Measurements from ENCODE around the gene RASA3. TPM values are rescaled to one million over a fixed set of nuclear protein-coding genes. Genes with fewer than 3 reads are reported as not detected.

The RASA3 gene
- total and polyA plus RNA-seq, 11 donors: 4.8 to 24.2 (median 9.7) TPM

DNA sequence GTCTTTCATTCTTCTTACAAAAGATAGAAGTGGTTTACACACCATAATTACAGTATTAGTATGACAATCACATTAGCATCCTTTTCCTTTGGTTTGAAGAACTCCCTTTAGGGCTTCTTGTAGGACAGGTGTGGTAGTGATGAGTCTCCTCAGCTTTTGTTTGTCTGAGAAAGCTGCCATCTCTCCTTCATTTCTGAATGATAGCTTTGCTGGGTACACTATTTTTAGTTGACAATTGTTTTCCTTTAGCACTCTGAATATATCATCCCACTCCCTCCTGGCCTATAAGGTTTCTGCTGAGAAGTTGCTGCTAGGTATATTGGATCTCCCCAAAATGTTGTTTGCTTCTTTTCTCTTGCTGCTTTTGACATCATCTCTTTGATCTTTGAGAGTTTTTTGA, 39.3 kb downstream of the RASA3 start:
- H3K4me1 ChIP-seq: peaks cover 0 to 11% (median under 1%) of the 10 kb centered on the region in 12 donors
- no peak for ATAC-seq
- no peak overlapping the region for H3K27ac ChIP-seq
- no peak for DNase-seq
- H3K4me3 ChIP-seq: no peak overlapping the region
- H3K36me3 ChIP-seq: no peaks in the 10 kb centered on the region
- peaks cover 0 to 38% (median 9%) of the 10 kb centered on the region in 12 donors for H3K9me3 ChIP-seq
- no peak for TF ChIP-seq CTCF (IDR thresholded peaks at IDR 0.05)
- TF ChIP-seq POLR2A (IDR thresholded peaks at IDR 0.05): no peak
- H3K27me3 ChIP-seq: no peaks in the 10 kb centered on the region
- intact Hi-C loops (cut with DNase I): no loop called here

DNA sequence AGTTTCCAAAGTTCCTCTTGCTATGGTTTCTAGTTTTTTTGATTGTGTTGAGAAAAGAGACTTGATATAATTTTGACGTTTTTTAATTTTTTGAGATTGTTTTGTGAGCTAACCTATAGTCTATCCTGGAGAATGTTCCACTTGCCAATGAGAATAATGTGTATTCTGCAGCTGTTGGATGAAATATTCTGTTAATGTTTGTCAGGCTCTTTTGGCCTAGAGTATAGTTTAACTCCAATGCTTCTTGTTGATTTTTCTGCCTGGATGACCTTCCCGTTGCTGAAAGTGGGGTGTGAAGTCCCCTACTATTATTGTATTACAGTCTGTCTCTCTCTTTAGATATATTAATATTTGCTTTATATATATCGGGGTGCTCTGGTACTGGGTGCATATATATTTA, 40.0 kb downstream of the RASA3 start:
- no peak for DNase-seq
- Histone ChIP-seq H3K27me3 (no peaks in the 10 kb centered on the region), H3K27ac (no peak overlapping the region), H3K36me3 (no peaks in the 10 kb centered on the region), H3K4me3 (no peak overlapping the region), H3K4me1 (peaks cover 0 to 6% (median 0%) of the 10 kb centered on the region in 12 donors), H3K9me3 (peaks cover 0 to 38% (median 9%) of the 10 kb centered on the region in 12 donors)
- WGBS, 4 donors: 93 to 98% (median 96%) methylated on average over 3 of the region's 3 CpGs
- TF ChIP-seq CTCF (IDR thresholded peaks at IDR 0.05) (no peak), POLR2A (IDR thresholded peaks at IDR 0.05) (no peak)
- intact Hi-C loops (cut with DNase I): no loop called here
- no peak for ATAC-seq

DNA sequence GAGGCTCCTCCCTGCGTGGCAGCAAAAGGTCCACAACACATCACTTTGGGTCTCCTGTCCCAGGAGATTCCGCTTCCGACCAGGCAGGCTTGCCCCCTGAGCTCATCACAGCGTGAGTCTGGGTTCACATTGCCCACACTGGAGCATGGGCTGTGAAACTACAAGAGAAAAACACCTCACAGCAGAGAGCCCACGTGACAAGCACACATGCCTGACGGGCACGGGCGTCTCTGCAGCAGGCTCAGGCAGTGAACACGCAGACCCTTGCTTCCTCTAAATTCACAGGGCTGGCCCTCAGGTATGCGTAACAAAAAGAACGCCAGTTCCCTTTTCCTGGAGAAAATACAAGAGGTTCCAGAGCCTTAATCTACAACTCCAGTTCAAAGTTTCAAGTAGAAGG, 41.9 kb downstream of the RASA3 start:
- H3K36me3 ChIP-seq: no peaks in the 10 kb centered on the region
- peak in 2 of 5 donors; percentile 11 to 14 for DNase-seq
- peaks cover 0 to 38% (median 9%) of the 10 kb centered on the region in 12 donors for H3K9me3 ChIP-seq
- ATAC-seq: no peak
- no peak overlapping the region for H3K27ac ChIP-seq
- H3K27me3 ChIP-seq: no peaks in the 10 kb centered on the region
- TF ChIP-seq POLR2A (IDR thresholded peaks at IDR 0.05): no peak
- H3K4me3 ChIP-seq: no peak overlapping the region
- no peaks in the 10 kb centered on the region for H3K4me1 ChIP-seq
- intact Hi-C loops (cut with DNase I): no loop called here
- 87 to 90% (median 88%) methylated on average over 11 of the region's 11 CpGs for WGBS, 4 donors

- no peak overlapping the region for H3K4me3 ChIP-seq
- intact Hi-C loops (cut with DNase I): no loop called here
- H3K36me3 ChIP-seq: no peaks in the 10 kb centered on the region
- no peak overlapping the region for H3K27ac ChIP-seq
- 94 to 96% (median 95%) methylated on average over 25 of the region's 25 CpGs for WGBS, 4 donors
- no peak for TF ChIP-seq POLR2A (IDR thresholded peaks at IDR 0.05)
- TF ChIP-seq CTCF (IDR thresholded peaks at IDR 0.05): no peak
- DNase-seq (peak in 2 of 5 donors; percentile 9 to 19), ATAC-seq (no peak)
- no peaks in the 10 kb centered on the region for H3K27me3 ChIP-seq
- H3K4me1 ChIP-seq: no peaks in the 10 kb centered on the region
- peaks cover 0 to 38% (median 9%) of the 10 kb centered on the region in 12 donors for H3K9me3 ChIP-seq
Measured at GRCh38 chr13:114089751-114090400, 42.5 kb downstream of the RASA3 start.

- Histone ChIP-seq H3K9me3 (peaks cover 0 to 34% (median 9%) of the 10 kb centered on the region in 12 donors), H3K27me3 (no peaks in the 10 kb centered on the region), H3K4me1 (no peaks in the 10 kb centered on the region), H3K4me3 (no peak overlapping the region), H3K27ac (no peak overlapping the region), H3K36me3 (no peaks in the 10 kb centered on the region)
- WGBS, 4 donors: 90 to 95% (median 92%) methylated on average over 15 of the region's 15 CpGs
- peak in 2 of 5 donors; percentile 10 to 43 for DNase-seq
- TF ChIP-seq POLR2A (IDR thresholded peaks at IDR 0.05) (no peak), CTCF (IDR thresholded peaks at IDR 0.05) (no peak)
- peak in 1 of 4 donors; percentile 46 for ATAC-seq
- intact Hi-C loops (cut with DNase I): no loop called here
Measured at GRCh38 chr13:114089341-114089740, 43.1 kb downstream of the RASA3 start.
